Peyer's patch (tissue), 4 donors: ENCODE results near the gene ZPBP.

ENCODE experiments used
- POLR2A ChIP-seq, 2 donors: fragments of 450-650 bp; IDR thresholded peaks; one replicate each; pipeline ENCODE4 v1.5.1; 2017; ENCODE audit warnings: antibody characterized with exemption in 2 of 2, mild to moderate bottlenecking in 2 of 2, moderate library complexity in 2 of 2
- TF ChIP-seq, protein P1 (sequence below), 6 experiments: fragments of 450-650 bp in 4 of 6; fragments of 200-600 bp in 2 of 6; sonication (generic) in 1 of 6; IDR thresholded peaks; one replicate each; pipeline ENCODE4 v1.5.1; 2017 to 2019; ENCODE audit warnings: antibody characterized with exemption in 6 of 6, mild to moderate bottlenecking in 3 of 6, moderate library complexity in 1 of 6

DNA sequence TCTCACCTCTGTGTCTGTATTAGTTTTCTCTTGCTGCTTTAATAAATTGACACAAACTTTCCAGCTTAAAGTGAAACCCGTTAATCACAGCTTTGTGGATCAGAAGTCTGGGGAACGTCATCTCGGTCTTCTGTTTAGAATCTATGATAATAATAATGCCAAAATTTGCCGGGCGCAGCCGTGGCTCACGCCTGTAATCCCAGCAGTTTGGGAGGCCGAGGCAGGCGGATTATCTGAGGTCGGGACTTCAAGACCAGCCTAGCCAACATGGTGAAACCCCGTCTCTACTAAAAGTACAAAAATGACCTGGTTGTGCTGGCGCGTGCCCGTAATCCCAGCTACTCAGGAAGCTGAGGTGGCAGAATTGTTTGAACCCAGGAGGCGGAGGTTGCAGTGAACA is 8.8 kb upstream of the ZPBP start:
- TF ChIP-seq POLR2A (IDR thresholded peaks at IDR 0.05), result no peak
- TF ChIP-seq, protein P1, sequence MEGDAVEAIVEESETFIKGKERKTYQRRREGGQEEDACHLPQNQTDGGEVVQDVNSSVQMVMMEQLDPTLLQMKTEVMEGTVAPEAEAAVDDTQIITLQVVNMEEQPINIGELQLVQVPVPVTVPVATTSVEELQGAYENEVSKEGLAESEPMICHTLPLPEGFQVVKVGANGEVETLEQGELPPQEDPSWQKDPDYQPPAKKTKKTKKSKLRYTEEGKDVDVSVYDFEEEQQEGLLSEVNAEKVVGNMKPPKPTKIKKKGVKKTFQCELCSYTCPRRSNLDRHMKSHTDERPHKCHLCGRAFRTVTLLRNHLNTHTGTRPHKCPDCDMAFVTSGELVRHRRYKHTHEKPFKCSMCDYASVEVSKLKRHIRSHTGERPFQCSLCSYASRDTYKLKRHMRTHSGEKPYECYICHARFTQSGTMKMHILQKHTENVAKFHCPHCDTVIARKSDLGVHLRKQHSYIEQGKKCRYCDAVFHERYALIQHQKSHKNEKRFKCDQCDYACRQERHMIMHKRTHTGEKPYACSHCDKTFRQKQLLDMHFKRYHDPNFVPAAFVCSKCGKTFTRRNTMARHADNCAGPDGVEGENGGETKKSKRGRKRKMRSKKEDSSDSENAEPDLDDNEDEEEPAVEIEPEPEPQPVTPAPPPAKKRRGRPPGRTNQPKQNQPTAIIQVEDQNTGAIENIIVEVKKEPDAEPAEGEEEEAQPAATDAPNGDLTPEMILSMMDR (IDR thresholded peaks at IDR 0.05), result no peak
